Mucosa of descending colon (tissue), 3 donors: Measurements from ENCODE around the gene GABRG1. TPM values are rescaled to one million over a fixed set of nuclear protein-coding genes. Genes with fewer than 3 reads are reported as not detected.

Experiments
- ATAC-seq: fragments of 200-7000 bp; cut with Tn5 transposase; one replicate; pipeline ENCODE4 v1.9.1; 2020; ENCODE audit warnings: mild to moderate bottlenecking, moderate library complexity
- DNase-seq, 3 donors: peaks; one replicate each; pipeline ENCODE4 v3.0.0-alpha.2; 2020
- H3K36me3 ChIP-seq: fragments of 200-600 bp; one replicate; pipeline ENCODE4 v1.8.0; 2021; ENCODE audit warnings: low read depth, mild to moderate bottlenecking
- H3K4me1 ChIP-seq: fragments of 200-600 bp; one replicate; pipeline ENCODE4 v1.8.0; 2021; ENCODE audit warnings: low read depth, mild to moderate bottlenecking
- H3K4me3 ChIP-seq: fragments of 200-600 bp; one replicate; pipeline ENCODE4 v1.8.0; 2021; ENCODE audit warnings: mild to moderate bottlenecking
- H3K9me3 ChIP-seq: fragments of 200-600 bp; one replicate; pipeline ENCODE4 v1.8.0; 2021; ENCODE audit warnings: mild to moderate bottlenecking
- intact Hi-C, 2 donors: fragments of 100-400 bp; cut with DNase I in 1 of 2; cut with micrococcal nuclease in 1 of 2; formaldehyde crosslinking; loops; one replicate each; pipeline versions ENCODE4 v1.11.0 to v1.11.1; 2022; cut with DNase I, micrococcal nuclease
- total RNA-seq, 3 donors: library from RNA; stranded (reverse); fragmentation: NEBNext Ultra II Directional in 2 of 3; extraction: Animal tissue kit (Norgen Biotek cat#: 25700) in 2 of 3; gene quantifications; one replicate each; pipeline versions ENCODE4 v1.2.1 to v1.2.4, GENCODE V29; 2021 to 2023
- TF ChIP-seq, protein P1 (sequence below): fragments of 200-600 bp; IDR thresholded peaks from one replicate; pipeline ENCODE4 v1.8.0; 2022; ENCODE audit warnings: antibody characterized with exemption, mild to moderate bottlenecking
- donor health status: DM: no; HTN: no; CAD: no; lungs with moderate emphysema.
- donor health status: DM: no; HTN: no; CAD: no.
- donor health status: DM: no; HTN: yes; CAD: no.

Gene GABRG1
- total RNA-seq, 3 donors from 2014 or later: 0.03 TPM; not detected in 2

GRCh38 chr4:46081248-46081647, 42.6 kb downstream of the GABRG1 start:
- DNase-seq (no peak), ATAC-seq (no peak)
- TF ChIP-seq, protein P1, sequence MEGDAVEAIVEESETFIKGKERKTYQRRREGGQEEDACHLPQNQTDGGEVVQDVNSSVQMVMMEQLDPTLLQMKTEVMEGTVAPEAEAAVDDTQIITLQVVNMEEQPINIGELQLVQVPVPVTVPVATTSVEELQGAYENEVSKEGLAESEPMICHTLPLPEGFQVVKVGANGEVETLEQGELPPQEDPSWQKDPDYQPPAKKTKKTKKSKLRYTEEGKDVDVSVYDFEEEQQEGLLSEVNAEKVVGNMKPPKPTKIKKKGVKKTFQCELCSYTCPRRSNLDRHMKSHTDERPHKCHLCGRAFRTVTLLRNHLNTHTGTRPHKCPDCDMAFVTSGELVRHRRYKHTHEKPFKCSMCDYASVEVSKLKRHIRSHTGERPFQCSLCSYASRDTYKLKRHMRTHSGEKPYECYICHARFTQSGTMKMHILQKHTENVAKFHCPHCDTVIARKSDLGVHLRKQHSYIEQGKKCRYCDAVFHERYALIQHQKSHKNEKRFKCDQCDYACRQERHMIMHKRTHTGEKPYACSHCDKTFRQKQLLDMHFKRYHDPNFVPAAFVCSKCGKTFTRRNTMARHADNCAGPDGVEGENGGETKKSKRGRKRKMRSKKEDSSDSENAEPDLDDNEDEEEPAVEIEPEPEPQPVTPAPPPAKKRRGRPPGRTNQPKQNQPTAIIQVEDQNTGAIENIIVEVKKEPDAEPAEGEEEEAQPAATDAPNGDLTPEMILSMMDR: no peak
- no peaks in the 10 kb centered on the region for H3K36me3 ChIP-seq
- intact Hi-C loops: no loop called here
- no peaks in the 10 kb centered on the region for H3K9me3 ChIP-seq
- no peak overlapping the region for H3K4me3 ChIP-seq
- H3K4me1 ChIP-seq: no peaks in the 10 kb centered on the region

GRCh38 chr4:46073778-46074177, 50.1 kb downstream of the GABRG1 start:
- H3K4me1 ChIP-seq: no peaks in the 10 kb centered on the region
- no peaks in the 10 kb centered on the region for H3K36me3 ChIP-seq
- TF ChIP-seq, protein P1: no peak
- intact Hi-C loops: no loop called here
- ATAC-seq (no peak), DNase-seq (no peak)
- no peaks in the 10 kb centered on the region for H3K9me3 ChIP-seq
- H3K4me3 ChIP-seq: no peak overlapping the region

DNA sequence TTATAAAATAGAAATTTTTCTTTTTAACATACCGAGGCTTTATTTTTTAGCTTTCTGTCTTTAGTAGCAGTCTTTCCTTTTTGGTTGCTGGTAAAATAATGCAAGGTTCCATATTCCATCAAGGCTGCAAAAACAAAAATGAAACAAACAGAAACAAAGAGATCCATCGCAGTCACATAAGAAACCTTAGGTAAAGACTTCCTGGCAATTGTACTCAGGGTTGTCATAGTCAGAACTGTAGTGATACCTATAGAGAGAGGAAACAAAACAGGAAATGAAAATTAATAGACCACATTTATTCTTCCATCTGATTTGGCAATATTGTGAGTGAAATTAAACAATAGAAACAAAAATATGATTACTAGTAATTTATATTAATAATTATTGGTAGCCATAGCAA, 72.5 kb downstream of the GABRG1 start:
- ATAC-seq (no peak), DNase-seq (no peak)
- Histone ChIP-seq H3K9me3 (no peaks in the 10 kb centered on the region), H3K4me3 (no peak overlapping the region), H3K4me1 (no peaks in the 10 kb centered on the region), H3K36me3 (no peaks in the 10 kb centered on the region)
- intact Hi-C loops: no loop called here
- TF ChIP-seq, protein P1: no peak

- no peaks in the 10 kb centered on the region for H3K36me3 ChIP-seq
- H3K4me1 ChIP-seq: no peaks in the 10 kb centered on the region
- H3K4me3 ChIP-seq: no peak overlapping the region
- TF ChIP-seq, protein P1: no peak
- intact Hi-C loops: no loop called here
- no peak for DNase-seq
- ATAC-seq: no peak
- no peaks in the 10 kb centered on the region for H3K9me3 ChIP-seq
Measured at GRCh38 chr4:46032056-46032455, 91.8 kb downstream of the GABRG1 start.

DNA sequence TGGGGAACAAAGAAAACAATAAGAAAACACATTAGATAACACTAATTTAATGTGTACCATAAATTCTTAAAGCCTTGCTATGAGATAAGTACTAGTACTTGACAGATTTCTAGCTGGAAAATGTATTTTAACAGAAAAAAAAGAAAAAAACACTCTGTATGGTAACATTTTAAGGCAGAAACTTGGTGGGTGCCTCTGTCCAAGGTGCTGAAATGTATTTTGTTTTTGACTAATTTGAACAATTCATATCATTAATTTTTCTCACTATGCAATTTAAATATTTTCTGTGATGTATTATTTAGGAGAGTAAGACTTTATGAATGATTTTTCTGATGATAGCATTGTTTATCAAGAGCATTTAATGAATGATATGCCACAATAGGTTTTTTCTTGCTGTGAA, 107.5 kb downstream of the GABRG1 start:
- TF ChIP-seq, protein P1: no peak
- no peak overlapping the region for H3K4me3 ChIP-seq
- no peak for ATAC-seq
- intact Hi-C loops: no loop called here
- no peaks in the 10 kb centered on the region for H3K4me1 ChIP-seq
- no peaks in the 10 kb centered on the region for H3K36me3 ChIP-seq
- DNase-seq: no peak
- H3K9me3 ChIP-seq: no peaks in the 10 kb centered on the region

DNA sequence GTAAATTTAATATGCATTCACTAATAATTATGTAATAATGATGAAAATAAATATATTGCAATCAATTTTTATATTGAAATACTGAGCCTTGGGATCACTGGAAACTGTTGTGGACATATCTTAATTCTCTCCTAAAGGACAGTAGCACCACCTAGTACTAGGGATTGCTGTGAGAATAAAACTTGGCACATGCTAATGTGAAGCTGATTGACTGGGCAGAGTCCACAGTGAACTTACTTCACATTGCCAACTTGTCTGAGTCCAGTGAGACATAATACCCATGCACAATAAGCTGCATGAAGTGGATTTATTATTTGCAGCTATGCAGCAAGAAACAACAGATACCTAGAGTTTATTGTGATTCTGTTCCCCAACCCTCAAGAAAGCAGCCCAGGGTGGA, 131.1 kb downstream of the GABRG1 start:
- no peaks in the 10 kb centered on the region for H3K36me3 ChIP-seq
- ATAC-seq (no peak), DNase-seq (no peak)
- intact Hi-C loops: no loop called here
- no peaks in the 10 kb centered on the region for H3K4me1 ChIP-seq
- TF ChIP-seq, protein P1: no peak
- no peaks in the 10 kb centered on the region for H3K9me3 ChIP-seq
- no peak overlapping the region for H3K4me3 ChIP-seq
